Lung (tissue), 12 donors: ENCODE results near the gene TLE2. TPM values are rescaled to one million over a fixed set of nuclear protein-coding genes. Genes with fewer than 3 reads are reported as not detected.
A peak's percentile ranks its signal among the peaks of the same experiment; 100 is the strongest.

Experiments used
- ATAC-seq: fragments of 200-7000 bp; cut with Tn5 transposase; one replicate; pipeline ENCODE4 v1.9.1; 2020; ENCODE audit warnings: moderate number of reproducible peaks; ENCODE audit not compliant: insufficient read depth, low FRiP score
- DNase-seq, 3 donors: peaks; one replicate each; pipeline ENCODE4 v3.0.0-alpha.2; 2013 to 2017
- H3K27ac ChIP-seq, 2 donors: one replicate each; pipeline ENCODE4 v1.5.1; 2013; ENCODE audit warnings: mild to moderate bottlenecking in 2 of 2, moderate library complexity in 2 of 2, control low read depth in 1 of 2, inconsistent platforms in 1 of 2, low read depth in 1 of 2, low read length in 1 of 2
- H3K27me3 ChIP-seq, 3 donors: one replicate each; pipeline ENCODE4 v1.5.1; 2013; ENCODE audit warnings: low read length in 2 of 3; ENCODE audit not compliant: control insufficient read depth in 3 of 3, insufficient read depth in 3 of 3
- H3K36me3 ChIP-seq, 4 donors: one replicate each; pipeline ENCODE4 v1.5.1; 2013; ENCODE audit warnings: low read length in 4 of 4, mild to moderate bottlenecking in 1 of 4, moderate library complexity in 1 of 4; ENCODE audit not compliant: control insufficient read depth in 4 of 4, insufficient read depth in 4 of 4
- H3K4me1 ChIP-seq, 5 donors: one replicate each; pipeline ENCODE4 v1.5.1; 2013; ENCODE audit warnings: low read length in 5 of 5, mild to moderate bottlenecking in 2 of 5, moderate library complexity in 1 of 5; ENCODE audit not compliant: control insufficient read depth in 5 of 5, insufficient read depth in 5 of 5
- H3K4me3 ChIP-seq: one replicate; pipeline ENCODE4 v1.5.1; 2013; ENCODE audit warnings: mild to moderate bottlenecking, control low read depth, moderate library complexity
- H3K9ac ChIP-seq, 2 donors: one replicate each; pipeline ENCODE4 v1.5.1; 2013; ENCODE audit warnings: low read length in 2 of 2, control low read depth in 1 of 2; ENCODE audit not compliant: insufficient read depth in 1 of 2
- H3K9me3 ChIP-seq, 4 donors: one replicate each; pipeline ENCODE4 v1.5.1; 2013; ENCODE audit warnings: low read length in 3 of 4, mild to moderate bottlenecking in 1 of 4, moderate library complexity in 1 of 4; ENCODE audit not compliant: control insufficient read depth in 4 of 4, insufficient read depth in 3 of 4
- CTCF ChIP-seq: IDR thresholded peaks from 2 replicates; pipeline ENCODE4 v1.5.1; 2012; ENCODE audit warnings: mild to moderate bottlenecking; ENCODE audit errors: control extremely low read depth, extremely low read depth
- WGBS, 2 donors: extraction: QIAGEN DNeasy Blood & Tissue Kit; methylation state at CpG; one replicate each; pipeline ENCODE4 v1.1.7; 2013; 5-methylcytosine and 5-hydroxymethylcytosine counted together
- polyA plus RNA-seq, 2 donors: library from polyadenylated mRNA; stranded (reverse); fragments of 200-250 nt; gene quantifications; one replicate each; pipeline ENCODE4 v1.2.1, GENCODE V29; 2013
- total RNA-seq, 2 donors: library from RNA; depleted of rRNA in 1 of 2; stranded (reverse); fragments of >200 nt in 1 of 2; gene quantifications; one replicate each; pipeline ENCODE4 v1.2.1, GENCODE V29; 2014 to 2021
- donor health status: control.
- donor health status: control.
- donor health status: Bipolar disorder and iron deficiency.
- donor health status: healthy.
- donor health status: DM: yes; HTN: yes; CAD: no.

TLE2 gene
- total and polyA plus RNA-seq, 4 donors, result 30.8 to 47.1 (median 39.2) TPM

GRCh38 chr19:2976609-2977000, 52.5 kb downstream of the TLE2 start:
- H3K9ac ChIP-seq, result peak overlapping the region in 1 of 2 donors; percentile 61
- peak overlapping the region in 1 of 2 donors; percentile 44 for H3K27ac ChIP-seq
- H3K4me3 ChIP-seq, result no peak overlapping the region
- ATAC-seq (no peak), DNase-seq (peak in 1 of 3 donors; percentile 45)
- WGBS, 2 donors, result 11 to 12% methylated on average over 15 of the region's 15 CpGs
- H3K36me3 ChIP-seq, result no peaks in the 10 kb centered on the region
- peaks cover 0 to 36% (median 7%) of the 10 kb centered on the region in 5 donors for H3K4me1 ChIP-seq
- no peaks in the 10 kb centered on the region for H3K27me3 ChIP-seq
- no peaks in the 10 kb centered on the region for H3K9me3 ChIP-seq
- no peak for TF ChIP-seq CTCF

- Histone ChIP-seq H3K4me1 (peaks cover 0 to 52% (median 10%) of the 10 kb centered on the region in 5 donors), H3K9ac (no peak overlapping the region), H3K27ac (peak overlapping the region; percentile 17 to 65), H3K4me3 (no peak overlapping the region), H3K36me3 (no peaks in the 10 kb centered on the region), H3K9me3 (no peaks in the 10 kb centered on the region), H3K27me3 (no peaks in the 10 kb centered on the region)
- no peak for ATAC-seq
- no peak for TF ChIP-seq CTCF
- DNase-seq, result peak in 2 of 3 donors; percentile 35 to 54
- 15 to 33% methylated on average over 14 of the region's 14 CpGs for WGBS, 2 donors
Observed at GRCh38 chr19:2974342-2975041, 54.6 kb downstream of the TLE2 start.

GRCh38 chr19:2973229-2973628, 55.9 kb downstream of the TLE2 start:
- H3K4me1 ChIP-seq, result peaks cover 2 to 58% (median 14%) of the 10 kb centered on the region in 5 donors
- WGBS, 2 donors, result 66 to 83% methylated on average over 8 of the region's 8 CpGs
- TF ChIP-seq CTCF, result no peak
- H3K36me3 ChIP-seq, result no peaks in the 10 kb centered on the region
- H3K27ac ChIP-seq, result peak overlapping the region in 1 of 2 donors; percentile 82
- peak; percentile 48 to 56 (median 49) for DNase-seq
- no peaks in the 10 kb centered on the region for H3K9me3 ChIP-seq
- no peak overlapping the region for H3K9ac ChIP-seq
- H3K27me3 ChIP-seq, result no peaks in the 10 kb centered on the region
- ATAC-seq, result no peak
- no peak overlapping the region for H3K4me3 ChIP-seq
